Measurements from ENCODE around the gene SPECC1.

DNA sequence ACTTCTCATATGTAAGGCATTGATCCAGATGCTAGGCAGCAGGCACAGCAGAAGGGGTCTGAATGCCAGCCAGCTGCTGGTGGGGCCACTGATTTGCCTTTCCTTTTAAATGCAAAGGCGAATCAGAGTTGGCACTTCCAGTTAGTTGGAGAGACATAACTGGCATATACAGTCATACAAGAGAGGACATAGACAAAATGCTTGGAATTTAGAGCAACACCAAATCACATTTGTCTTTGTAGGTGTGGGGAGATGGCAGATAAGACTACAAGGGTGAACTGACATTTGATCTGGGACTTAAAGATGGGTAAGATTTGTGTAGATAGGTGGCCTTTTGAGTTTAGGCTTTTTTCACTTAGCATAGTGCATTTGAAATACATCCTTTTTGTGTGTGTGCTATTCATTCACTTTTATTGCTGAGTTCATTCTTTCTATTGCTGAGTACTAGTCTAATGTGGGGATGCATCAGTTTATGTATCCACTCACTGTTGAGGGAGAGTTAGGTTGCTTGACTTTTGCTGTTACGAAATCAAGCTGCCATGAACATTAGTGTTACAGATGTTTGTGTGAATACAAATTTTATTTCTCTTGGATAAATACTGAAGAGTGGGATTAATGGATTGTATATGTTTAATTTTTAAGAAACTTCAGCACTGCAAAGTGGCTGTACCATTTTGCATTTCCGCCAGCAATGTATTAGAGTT, 74.1 kb downstream of the SPECC1 start:
- TF ChIP-seq, protein P1, sequence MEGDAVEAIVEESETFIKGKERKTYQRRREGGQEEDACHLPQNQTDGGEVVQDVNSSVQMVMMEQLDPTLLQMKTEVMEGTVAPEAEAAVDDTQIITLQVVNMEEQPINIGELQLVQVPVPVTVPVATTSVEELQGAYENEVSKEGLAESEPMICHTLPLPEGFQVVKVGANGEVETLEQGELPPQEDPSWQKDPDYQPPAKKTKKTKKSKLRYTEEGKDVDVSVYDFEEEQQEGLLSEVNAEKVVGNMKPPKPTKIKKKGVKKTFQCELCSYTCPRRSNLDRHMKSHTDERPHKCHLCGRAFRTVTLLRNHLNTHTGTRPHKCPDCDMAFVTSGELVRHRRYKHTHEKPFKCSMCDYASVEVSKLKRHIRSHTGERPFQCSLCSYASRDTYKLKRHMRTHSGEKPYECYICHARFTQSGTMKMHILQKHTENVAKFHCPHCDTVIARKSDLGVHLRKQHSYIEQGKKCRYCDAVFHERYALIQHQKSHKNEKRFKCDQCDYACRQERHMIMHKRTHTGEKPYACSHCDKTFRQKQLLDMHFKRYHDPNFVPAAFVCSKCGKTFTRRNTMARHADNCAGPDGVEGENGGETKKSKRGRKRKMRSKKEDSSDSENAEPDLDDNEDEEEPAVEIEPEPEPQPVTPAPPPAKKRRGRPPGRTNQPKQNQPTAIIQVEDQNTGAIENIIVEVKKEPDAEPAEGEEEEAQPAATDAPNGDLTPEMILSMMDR (IDR thresholded peaks at IDR 0.05): no peak
- TF ChIP-seq POLR2A (IDR thresholded peaks at IDR 0.05) (no peak), EP300 (IDR thresholded peaks at IDR 0.05) (no peak), POLR2AphosphoS5 (IDR thresholded peaks at IDR 0.05) (no peak)

Data from sigmoid colon (tissue), 4 donors.